HEK293 (cell line): ENCODE measurements around the gene LRRC75A.

Experiments
- CTCF ChIA-PET: fragments of 350-600 bp; formaldehyde crosslinking; extraction: SDS; loops from one replicate; lab custom pipeline; 2021; ENCODE audit warnings: antibody characterized with exemption; lab: Yijun Ruan, JAX
- POLR2A ChIA-PET: fragments of 300-600 bp; formaldehyde crosslinking; extraction: SDS; loops from one replicate; lab custom pipeline; 2020; ENCODE audit warnings: antibody characterized with exemption, inconsistent platforms; lab: Yijun Ruan, JAX
- H3K27ac ChIP-seq: fragments of 200-500 bp; sonication (Bioruptor generic); 2 replicates; pipeline ENCODE4 v1.5.1; 2014; ENCODE audit warnings: low read depth, low read length, control low read depth, inconsistent platforms; ENCODE audit errors: extremely low read depth
- H3K36me3 ChIP-seq, 2 experiments: fragments of 200-500 bp in 1 of 2; sonication (Bioruptor generic) in 1 of 2; 1 replicate in 1 of 2; 2 replicates in 1 of 2; pipeline ENCODE4 v1.5.1; 2014 to 2017; ENCODE audit warnings: inconsistent platforms in 2 of 2, low read length in 2 of 2; ENCODE audit not compliant: control insufficient read depth in 2 of 2, insufficient read depth in 1 of 2
- H3K4me1 ChIP-seq: fragments of 200-500 bp; sonication (Bioruptor generic); 2 replicates; pipeline ENCODE4 v1.5.1; 2014; ENCODE audit warnings: mild to moderate bottlenecking, low read length, inconsistent platforms; ENCODE audit not compliant: control insufficient read depth, insufficient read depth
- H3K4me3 ChIP-seq: 2 replicates; pipeline ENCODE4 v1.5.1; 2011; ENCODE audit warnings: low read depth, mild to moderate bottlenecking, control low read depth, low read length, moderate library complexity
- H3K9me3 ChIP-seq: fragments of 200-500 bp; sonication (Bioruptor generic); 2 replicates; pipeline ENCODE4 v1.5.1; 2014; ENCODE audit warnings: low read depth, low read length, inconsistent platforms; ENCODE audit not compliant: control insufficient read depth, insufficient read depth
- BCL11A ChIP-seq: fragments of 450-650 bp; formaldehyde crosslinking; IDR thresholded peaks from 2 replicates; pipeline ENCODE4 v1.5.1; 2016; ENCODE audit warnings: low read depth, missing biosample characterization, missing genetic modification characterization
- ELK4 ChIP-seq: IDR thresholded peaks from 2 replicates; pipeline ENCODE4 v1.6.1; 2011; ENCODE audit warnings: mild to moderate bottlenecking, low read depth, low read length, borderline replicate concordance
- HOXC10 ChIP-seq: sonication (generic); formaldehyde crosslinking; IDR thresholded peaks from 2 replicates; pipeline ENCODE4 v1.8.1; 2023; ENCODE audit warnings: mild to moderate bottlenecking, missing genetic modification reagents
- KLF10 ChIP-seq: fragments of 450-650 bp; IDR thresholded peaks from 2 replicates; pipeline ENCODE4 v1.5.1; 2018; ENCODE audit warnings: missing biosample characterization, mild to moderate bottlenecking, missing genetic modification characterization
- MEIS1 ChIP-seq: sonication (generic); formaldehyde crosslinking; IDR thresholded peaks from 2 replicates; pipeline ENCODE4 v1.8.1; 2022; ENCODE audit warnings: missing genetic modification reagents, mild to moderate bottlenecking, borderline replicate concordance
- SCRT1 ChIP-seq: fragments of 450-650 bp; formaldehyde crosslinking; IDR thresholded peaks from 2 replicates; pipeline ENCODE4 v1.5.1; 2016; ENCODE audit warnings: missing biosample characterization, missing genetic modification characterization, borderline replicate concordance
- ZBTB10 ChIP-seq: fragments of 450-650 bp; formaldehyde crosslinking; IDR thresholded peaks from 2 replicates; pipeline ENCODE4 v1.5.1; 2016; ENCODE audit warnings: missing biosample characterization, missing genetic modification characterization
- ZBTB8A ChIP-seq: fragments of 450-650 bp; formaldehyde crosslinking; IDR thresholded peaks from 2 replicates; pipeline ENCODE4 v1.5.1; 2016; ENCODE audit warnings: missing biosample characterization, missing genetic modification characterization
- ZFP41 ChIP-seq: fragments of 450-650 bp; formaldehyde crosslinking; IDR thresholded peaks from 2 replicates; pipeline ENCODE4 v1.5.1; 2016; ENCODE audit warnings: missing biosample characterization, missing genetic modification characterization, borderline replicate concordance
- ZNF18 ChIP-seq: fragments of 450-650 bp; formaldehyde crosslinking; IDR thresholded peaks from 2 replicates; pipeline ENCODE4 v1.5.1; 2016; ENCODE audit warnings: missing biosample characterization, missing genetic modification characterization
- ZNF211 ChIP-seq: fragments of 450-650 bp; formaldehyde crosslinking; IDR thresholded peaks from 2 replicates; pipeline ENCODE4 v1.5.1; 2016; ENCODE audit warnings: low read depth, missing biosample characterization, missing genetic modification characterization
- ZNF23 ChIP-seq: fragments of 450-650 bp; formaldehyde crosslinking; IDR thresholded peaks from 2 replicates; pipeline ENCODE4 v1.5.1; 2016; ENCODE audit warnings: missing biosample characterization, missing genetic modification characterization, borderline replicate concordance
- ZNF292 ChIP-seq: fragments of 450-650 bp; formaldehyde crosslinking; IDR thresholded peaks from 2 replicates; pipeline ENCODE4 v1.5.1; 2016; ENCODE audit warnings: low read depth, missing biosample characterization, missing genetic modification characterization, borderline replicate concordance
- ZNF362 ChIP-seq: fragments of 450-650 bp; formaldehyde crosslinking; IDR thresholded peaks from 2 replicates; pipeline ENCODE4 v1.5.1; 2016; ENCODE audit warnings: missing biosample characterization, missing genetic modification characterization
- ZNF37A ChIP-seq: fragments of 450-650 bp; IDR thresholded peaks from 2 replicates; pipeline ENCODE4 v1.5.1; 2018; ENCODE audit warnings: missing biosample characterization, missing genetic modification characterization
- ZNF544 ChIP-seq: fragments of 450-650 bp; formaldehyde crosslinking; IDR thresholded peaks from 2 replicates; pipeline ENCODE4 v1.5.0; 2017; ENCODE audit warnings: missing biosample characterization, missing genetic modification characterization
- ZNF610 ChIP-seq: fragments of 450-650 bp; formaldehyde crosslinking; IDR thresholded peaks from 2 replicates; pipeline ENCODE4 v1.5.1; 2016; ENCODE audit warnings: missing biosample characterization, missing genetic modification characterization, borderline replicate concordance
- ZNF621 ChIP-seq: fragments of 450-650 bp; formaldehyde crosslinking; IDR thresholded peaks from 2 replicates; pipeline ENCODE4 v1.5.1; 2017; ENCODE audit warnings: missing biosample characterization, missing genetic modification characterization
- ZNF747 ChIP-seq: fragments of 450-650 bp; formaldehyde crosslinking; IDR thresholded peaks from 2 replicates; pipeline ENCODE4 v1.5.1; 2016; ENCODE audit warnings: missing biosample characterization, missing genetic modification characterization
- ZNF830 ChIP-seq: fragments of 450-650 bp; IDR thresholded peaks from 2 replicates; pipeline ENCODE4 v1.5.0; 2018; ENCODE audit warnings: missing biosample characterization, missing genetic modification characterization, low read depth, mild to moderate bottlenecking, moderate library complexity
- TF ChIP-seq, protein P1 (sequence below): fragments of 450-650 bp; formaldehyde crosslinking; IDR thresholded peaks from 2 replicates; pipeline ENCODE4 v1.5.1; 2017; ENCODE audit warnings: missing biosample characterization, missing genetic modification characterization
- TF ChIP-seq, protein P2 (sequence below): fragments of 450-650 bp; formaldehyde crosslinking; conservative IDR thresholded peaks from 2 replicates; pipeline ENCODE4 v1.5.1; 2016; ENCODE audit warnings: low read depth, missing biosample characterization, missing genetic modification characterization

Gene LRRC75A

GRCh38 chr17:16470265-16470664, 21.7 kb downstream of the LRRC75A start:
- Histone ChIP-seq H3K4me3 (no peak overlapping the region), H3K36me3 (no peaks in the 10 kb centered on the region), H3K27ac (no peak overlapping the region), H3K9me3 (no peaks in the 10 kb centered on the region), H3K4me1 (no peaks in the 10 kb centered on the region)
- POLR2A ChIA-PET: no interaction called here
- no peak for TF ChIP-seq SCRT1 (tag by site-specific recombination)
- no peak for TF ChIP-seq ZBTB8A (tag by site-specific recombination)
- TF ChIP-seq ZNF362: no peak
- no peak for TF ChIP-seq KLF10 (tag by site-specific recombination)
- no peak for TF ChIP-seq BCL11A (tag by site-specific recombination)
- TF ChIP-seq, protein P1, sequence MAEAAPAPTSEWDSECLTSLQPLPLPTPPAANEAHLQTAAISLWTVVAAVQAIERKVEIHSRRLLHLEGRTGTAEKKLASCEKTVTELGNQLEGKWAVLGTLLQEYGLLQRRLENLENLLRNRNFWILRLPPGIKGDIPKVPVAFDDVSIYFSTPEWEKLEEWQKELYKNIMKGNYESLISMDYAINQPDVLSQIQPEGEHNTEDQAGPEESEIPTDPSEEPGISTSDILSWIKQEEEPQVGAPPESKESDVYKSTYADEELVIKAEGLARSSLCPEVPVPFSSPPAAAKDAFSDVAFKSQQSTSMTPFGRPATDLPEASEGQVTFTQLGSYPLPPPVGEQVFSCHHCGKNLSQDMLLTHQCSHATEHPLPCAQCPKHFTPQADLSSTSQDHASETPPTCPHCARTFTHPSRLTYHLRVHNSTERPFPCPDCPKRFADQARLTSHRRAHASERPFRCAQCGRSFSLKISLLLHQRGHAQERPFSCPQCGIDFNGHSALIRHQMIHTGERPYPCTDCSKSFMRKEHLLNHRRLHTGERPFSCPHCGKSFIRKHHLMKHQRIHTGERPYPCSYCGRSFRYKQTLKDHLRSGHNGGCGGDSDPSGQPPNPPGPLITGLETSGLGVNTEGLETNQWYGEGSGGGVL (tag by site-specific recombination): no peak
- no peak for TF ChIP-seq ZNF830 (tag by site-specific recombination)
- no peak for TF ChIP-seq ZNF18
- TF ChIP-seq ZNF621: no peak
- TF ChIP-seq, protein P2, sequence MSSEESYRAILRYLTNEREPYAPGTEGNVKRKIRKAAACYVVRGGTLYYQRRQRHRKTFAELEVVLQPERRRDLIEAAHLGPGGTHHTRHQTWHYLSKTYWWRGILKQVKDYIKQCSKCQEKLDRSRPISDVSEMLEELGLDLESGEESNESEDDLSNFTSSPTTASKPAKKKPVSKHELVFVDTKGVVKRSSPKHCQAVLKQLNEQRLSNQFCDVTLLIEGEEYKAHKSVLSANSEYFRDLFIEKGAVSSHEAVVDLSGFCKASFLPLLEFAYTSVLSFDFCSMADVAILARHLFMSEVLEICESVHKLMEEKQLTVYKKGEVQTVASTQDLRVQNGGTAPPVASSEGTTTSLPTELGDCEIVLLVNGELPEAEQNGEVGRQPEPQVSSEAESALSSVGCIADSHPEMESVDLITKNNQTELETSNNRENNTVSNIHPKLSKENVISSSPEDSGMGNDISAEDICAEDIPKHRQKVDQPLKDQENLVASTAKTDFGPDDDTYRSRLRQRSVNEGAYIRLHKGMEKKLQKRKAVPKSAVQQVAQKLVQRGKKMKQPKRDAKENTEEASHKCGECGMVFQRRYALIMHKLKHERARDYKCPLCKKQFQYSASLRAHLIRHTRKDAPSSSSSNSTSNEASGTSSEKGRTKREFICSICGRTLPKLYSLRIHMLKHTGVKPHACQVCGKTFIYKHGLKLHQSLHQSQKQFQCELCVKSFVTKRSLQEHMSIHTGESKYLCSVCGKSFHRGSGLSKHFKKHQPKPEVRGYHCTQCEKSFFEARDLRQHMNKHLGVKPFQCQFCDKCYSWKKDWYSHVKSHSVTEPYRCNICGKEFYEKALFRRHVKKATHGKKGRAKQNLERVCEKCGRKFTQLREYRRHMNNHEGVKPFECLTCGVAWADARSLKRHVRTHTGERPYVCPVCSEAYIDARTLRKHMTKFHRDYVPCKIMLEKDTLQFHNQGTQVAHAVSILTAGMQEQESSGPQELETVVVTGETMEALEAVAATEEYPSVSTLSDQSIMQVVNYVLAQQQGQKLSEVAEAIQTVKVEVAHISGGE (tag by site-specific recombination): no peak
- CTCF ChIA-PET: interaction anchor here (0.6 to 4.2 kb wide), 6 partner anchors 13 to 282 kb away, joined by 3 to 22 read pairs (median 4); no protein-coding TSS in a partner anchor

DNA sequence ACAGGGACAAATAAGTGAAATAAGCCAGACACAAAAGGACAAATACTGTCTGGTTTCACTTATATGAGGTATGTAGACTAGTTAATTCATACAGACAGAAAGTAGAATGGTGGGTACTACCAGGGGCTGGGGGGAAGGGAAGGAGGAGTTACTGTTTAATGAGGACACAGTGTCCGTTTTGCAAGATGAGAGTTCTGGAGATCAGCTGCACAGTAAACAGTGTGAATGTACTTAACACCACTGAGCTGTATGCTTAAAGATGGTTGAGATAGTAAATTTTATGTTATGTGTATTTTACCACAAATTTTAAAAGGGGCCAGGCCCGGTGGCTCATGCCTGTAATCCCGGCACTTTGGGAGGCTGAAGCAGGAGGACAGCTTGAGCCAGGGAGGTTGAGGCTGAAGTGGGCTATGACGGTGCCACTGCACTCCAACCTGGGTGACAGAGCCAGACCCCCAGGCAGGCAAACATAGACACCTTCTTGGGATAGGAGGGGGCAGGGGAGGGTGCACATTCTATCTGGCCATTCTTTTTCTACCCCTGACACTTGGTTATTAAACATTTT, 23.5 kb downstream of the LRRC75A start:
- no peaks in the 10 kb centered on the region for H3K36me3 ChIP-seq
- H3K9me3 ChIP-seq: no peaks in the 10 kb centered on the region
- H3K27ac ChIP-seq: no peak overlapping the region
- H3K4me3 ChIP-seq: no peak overlapping the region
- TF ChIP-seq ZNF610 (tag by site-specific recombination): no peak
- no peak for TF ChIP-seq ZNF23
- no peak for TF ChIP-seq ELK4
- TF ChIP-seq ZFP41 (tag by site-specific recombination): no peak
- TF ChIP-seq ZNF747 (tag by site-specific recombination): no peak
- no peak for TF ChIP-seq ZNF544 (tag by site-specific recombination)
- no peak for TF ChIP-seq ZNF211
- TF ChIP-seq ZNF37A (tag by site-specific recombination): no peak
- no peak for TF ChIP-seq HOXC10
- TF ChIP-seq ZBTB10: no peak
- no peak for TF ChIP-seq ZNF292 (tag by site-specific recombination)
- no peak for TF ChIP-seq MEIS1 (CRISPR knock-in tag)
- TF ChIP-seq, all 188 proteins: peak for 0
- H3K4me1 ChIP-seq: no peaks in the 10 kb centered on the region
- ChIA-PET CTCF (interaction anchor here (4.2 kb wide), 1 partner anchor 15 kb away, joined by 22 read pairs; no protein-coding TSS in a partner anchor), POLR2A (no interaction called here)
